HG03439 (cell line): ENCODE results near the gene GFI1B.
"Not testable (repeated sequence)": the region's sequence is repeated elsewhere in the genome, so short reads cannot be mapped to it uniquely, and the experiment has no call there.

ENCODE experiments used
- ATAC-seq: cut with Tn5 transposase; IDR thresholded peaks from one replicate; pipeline ENCODE4 v1.9.1; 2021; ENCODE audit warnings: mild to moderate bottlenecking, moderate library complexity; ENCODE audit not compliant: unreplicated experiment

Gene GFI1B

GRCh38 chr9:132989998-132990557 lies 11.6 kb downstream of the GFI1B start:
- not testable (repeated sequence) for ATAC-seq

GRCh38 chr9:132990781-132991180 lies 12.3 kb downstream of the GFI1B start:
- ATAC-seq = no peak

- no peak for ATAC-seq
These were observed 13.1 kb downstream of the GFI1B start for GRCh38 chr9:132991351-132992300.

DNA sequence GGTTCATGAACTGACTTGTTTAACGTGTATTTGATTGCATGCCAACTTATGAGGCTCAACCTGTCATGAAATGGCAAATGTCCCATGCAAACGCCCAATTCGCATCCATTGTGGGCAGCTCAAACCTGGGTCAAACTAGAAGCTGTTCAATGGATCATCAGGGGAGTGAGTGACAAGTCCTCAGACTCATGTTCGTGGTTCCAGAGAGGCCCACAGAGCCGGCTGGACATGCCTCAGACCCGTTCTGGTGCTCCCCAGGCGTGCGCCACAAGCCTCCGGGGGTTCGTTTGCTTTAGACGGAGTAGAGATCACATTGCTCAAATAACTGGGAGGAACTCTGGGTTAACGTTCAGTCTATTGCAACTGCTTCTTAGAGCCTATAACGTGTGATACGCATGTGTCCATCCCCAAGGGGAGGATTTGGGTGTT lies 15.0 kb downstream of the GFI1B start:
- no peak for ATAC-seq

- ATAC-seq = no peak
These were observed 16.1 kb downstream of the GFI1B start for GRCh38 chr9:132994410-132995120.

GRCh38 chr9:132995121-132995420 lies 16.6 kb downstream of the GFI1B start:
- ATAC-seq = no peak

DNA sequence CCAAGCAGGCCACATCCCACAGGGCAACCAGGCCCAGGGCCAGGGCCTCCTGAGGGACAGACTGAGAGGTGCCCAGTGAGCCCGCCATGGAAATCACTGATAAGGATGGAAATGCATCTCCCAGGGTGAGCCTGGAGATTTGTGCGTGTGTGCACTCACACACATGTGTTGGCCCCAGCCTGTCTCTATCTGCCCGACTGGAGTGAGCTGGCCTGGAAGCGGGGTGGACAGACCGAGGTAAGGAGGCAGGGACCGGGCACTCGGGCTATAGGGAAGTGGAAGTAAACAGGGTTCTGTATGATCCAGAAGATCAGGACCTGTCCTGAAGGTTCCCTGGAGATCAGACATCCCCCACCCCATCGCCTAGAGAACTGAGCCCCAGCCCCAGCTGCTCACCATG lies 17.4 kb downstream of the GFI1B start:
- ATAC-seq = no peak

- ATAC-seq = no peak
These were observed 18.0 kb downstream of the GFI1B start for GRCh38 chr9:132996526-132996925.

DNA sequence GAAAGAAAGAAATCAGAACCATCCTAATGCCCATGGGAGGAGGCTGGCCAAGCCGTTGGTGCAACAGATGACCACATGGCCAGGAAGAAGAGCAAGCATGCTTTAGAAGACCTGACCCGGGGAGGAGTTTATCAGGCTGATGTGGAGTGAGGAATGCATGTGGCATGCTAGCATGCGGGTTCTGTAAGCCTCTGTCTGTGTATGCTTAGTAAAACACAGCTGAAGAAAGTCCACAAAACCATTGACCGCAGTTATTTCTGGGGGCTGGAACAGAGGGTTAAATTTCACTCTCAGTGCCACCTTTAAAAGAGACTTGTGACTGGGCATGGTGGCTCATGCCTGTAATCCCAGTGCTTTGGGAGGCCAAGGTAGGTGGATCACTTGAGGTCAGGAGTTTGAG lies 19.1 kb downstream of the GFI1B start:
- ATAC-seq = no peak

DNA sequence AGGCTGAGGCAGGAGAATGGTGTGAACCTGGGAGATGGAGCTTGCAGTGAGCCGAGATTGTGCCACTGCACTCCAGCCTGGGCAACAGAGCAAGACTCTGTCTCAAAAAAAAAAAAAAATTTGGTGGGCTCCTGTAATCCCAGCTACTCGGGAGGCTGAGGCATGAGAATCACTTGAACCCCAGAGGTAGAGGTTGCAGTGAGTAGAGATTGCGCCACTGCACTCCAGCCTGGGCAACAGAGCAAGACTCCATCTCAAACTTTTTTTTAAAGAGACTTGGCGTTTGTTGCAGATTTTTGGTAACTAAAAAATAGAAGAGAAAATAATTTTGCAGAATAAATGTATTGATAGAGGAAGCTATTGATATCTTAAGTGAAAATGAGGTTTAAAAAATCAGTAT lies 19.7 kb downstream of the GFI1B start:
- ATAC-seq = not testable (repeated sequence)

GRCh38 chr9:132998831-132999635 lies 20.5 kb downstream of the GFI1B start:
- no peak for ATAC-seq

- no peak for ATAC-seq
These were observed 23.9 kb downstream of the GFI1B start for GRCh38 chr9:133002147-133003070.

DNA sequence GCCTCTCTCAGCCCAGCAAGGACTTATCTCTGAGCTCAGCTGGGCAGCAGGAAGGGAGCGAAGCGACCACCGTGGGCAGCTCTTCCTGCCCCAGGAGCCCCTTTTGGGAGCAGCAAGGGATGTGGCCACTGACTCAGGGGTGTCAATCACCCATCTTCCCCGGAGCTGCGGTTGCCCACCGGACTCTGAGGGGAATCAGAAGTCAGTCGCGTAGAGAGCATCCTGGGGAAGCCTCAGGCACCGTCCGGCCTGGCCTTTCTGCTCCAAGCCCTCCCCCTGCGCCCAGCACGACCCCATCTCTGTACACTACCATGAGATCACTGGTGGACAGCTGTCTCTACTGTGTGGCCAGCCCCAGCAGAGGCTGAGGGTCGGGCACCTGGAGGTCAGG lies 24.6 kb downstream of the GFI1B start:
- no peak for ATAC-seq

GRCh38 chr9:133003671-133004090 lies 25.2 kb downstream of the GFI1B start:
- ATAC-seq = no peak

GRCh38 chr9:133004091-133004998 lies 25.9 kb downstream of the GFI1B start:
- no peak for ATAC-seq

DNA sequence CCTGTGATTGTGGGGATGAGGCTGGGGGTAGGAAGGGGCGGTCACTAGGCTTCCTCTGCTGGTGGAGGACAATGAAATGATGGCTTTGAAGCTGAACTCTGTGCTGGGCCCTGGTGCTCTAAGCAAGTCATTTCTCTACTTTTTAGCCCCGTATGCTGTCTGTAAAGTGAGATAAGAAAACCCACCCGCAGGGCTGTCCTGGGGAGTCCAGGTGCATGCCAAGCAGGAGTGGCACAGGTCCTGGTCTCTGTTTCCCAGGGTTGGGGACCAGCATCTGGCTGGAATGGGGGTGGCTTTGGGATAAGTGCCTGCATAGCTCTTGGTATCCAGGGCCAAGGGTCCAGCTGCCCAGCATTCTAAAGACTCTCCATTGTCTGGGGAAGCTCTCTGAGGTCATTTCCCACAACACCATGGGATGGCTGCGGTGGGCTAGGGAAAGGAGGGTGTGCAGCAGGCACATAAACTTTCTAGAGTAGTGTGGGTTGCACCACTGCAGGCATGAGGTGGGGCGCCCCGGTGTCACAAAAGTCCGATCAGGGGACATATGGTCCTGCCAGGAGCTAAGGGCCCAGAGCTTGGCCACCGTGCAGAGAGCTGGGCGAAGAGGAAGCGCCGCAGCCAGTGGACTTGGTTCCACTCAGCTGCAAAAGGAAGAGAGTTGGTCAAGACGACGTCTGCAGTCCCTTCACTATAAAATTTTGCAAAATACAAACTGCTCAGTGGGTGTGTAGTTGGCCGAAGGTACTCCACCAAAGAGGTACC lies 26.7 kb downstream of the GFI1B start:
- no peak for ATAC-seq

GRCh38 chr9:133005957-133006356 lies 27.5 kb downstream of the GFI1B start:
- no peak for ATAC-seq

- no peak for ATAC-seq
These were observed 28.3 kb downstream of the GFI1B start for GRCh38 chr9:133006731-133007352.
